GM19023 (cell line): ENCODE results near the gene PDZD7.

Experiments used
- ATAC-seq: cut with Tn5 transposase; IDR thresholded peaks from one replicate; pipeline ENCODE4 v1.9.1; 2021; ENCODE audit warnings: mild to moderate bottlenecking, moderate library complexity; ENCODE audit not compliant: unreplicated experiment

PDZD7 gene

GRCh38 chr10:101005361-101005760 lies 25.6 kb downstream of the PDZD7 start:
- no peak for ATAC-seq

- no peak for ATAC-seq
Observed at GRCh38 chr10:101003639-101004206, 27.2 kb downstream of the PDZD7 start.

GRCh38 chr10:101002456-101002855 lies 28.5 kb downstream of the PDZD7 start:
- ATAC-seq, result no peak

- ATAC-seq, result no peak
Observed at GRCh38 chr10:101001659-101002035, 29.3 kb downstream of the PDZD7 start.

- ATAC-seq, result no peak
Observed at GRCh38 chr10:101000915-101001658, 29.8 kb downstream of the PDZD7 start.

- ATAC-seq, result no peak
Observed at GRCh38 chr10:101000127-101000914, 30.6 kb downstream of the PDZD7 start.

GRCh38 chr10:100999742-101000126 lies 31.2 kb downstream of the PDZD7 start, which contains the start of gene LZTS2:
TSS of gene LZTS2 (plus strand) at chr10:100999808. CDS start at chr10:101002539, 2,731 bp downstream.
- ATAC-seq, result no peak

GRCh38 chr10:100998991-100999741 lies 31.8 kb downstream of the PDZD7 start:
- peak; percentile 43 for ATAC-seq

- ATAC-seq, result peak; percentile 35
Observed at GRCh38 chr10:100998183-100998990, 32.5 kb downstream of the PDZD7 start.

- ATAC-seq, result peak; percentile 41
Observed at GRCh38 chr10:100997360-100998182, 33.4 kb downstream of the PDZD7 start.

GRCh38 chr10:100996678-100997359 lies 34.1 kb downstream of the PDZD7 start:
- peak; percentile 21 for ATAC-seq

GRCh38 chr10:100995181-100995580 lies 35.7 kb downstream of the PDZD7 start:
- ATAC-seq, result no peak

- no peak for ATAC-seq
Observed at GRCh38 chr10:100993986-100994708, 36.8 kb downstream of the PDZD7 start.

- no peak for ATAC-seq
Observed at GRCh38 chr10:100989088-100989487, 41.8 kb downstream of the PDZD7 start.

- no peak for ATAC-seq
Observed at GRCh38 chr10:100988166-100988565, 42.8 kb downstream of the PDZD7 start.

GRCh38 chr10:100987685-100988049 lies 43.3 kb downstream of the PDZD7 start:
- ATAC-seq, result no peak

GRCh38 chr10:100986952-100987684 lies 43.8 kb downstream of the PDZD7 start, which contains the start of the genes MRPL43 and TWNK:
TSS of gene MRPL43 (minus strand) at chr10:100987497. CDS start at chr10:100987443, 54 bp downstream.
TSS of gene TWNK (plus strand) at chr10:100987543. CDS start at chr10:100988211, 668 bp downstream.
- peak; percentile 90 for ATAC-seq
